Measurements from ENCODE around the gene MC1R.

MC1R gene

GRCh38 chr16:89906140-89907025 is 12.3 kb upstream of the MC1R start:
- TF ChIP-seq, protein P1, sequence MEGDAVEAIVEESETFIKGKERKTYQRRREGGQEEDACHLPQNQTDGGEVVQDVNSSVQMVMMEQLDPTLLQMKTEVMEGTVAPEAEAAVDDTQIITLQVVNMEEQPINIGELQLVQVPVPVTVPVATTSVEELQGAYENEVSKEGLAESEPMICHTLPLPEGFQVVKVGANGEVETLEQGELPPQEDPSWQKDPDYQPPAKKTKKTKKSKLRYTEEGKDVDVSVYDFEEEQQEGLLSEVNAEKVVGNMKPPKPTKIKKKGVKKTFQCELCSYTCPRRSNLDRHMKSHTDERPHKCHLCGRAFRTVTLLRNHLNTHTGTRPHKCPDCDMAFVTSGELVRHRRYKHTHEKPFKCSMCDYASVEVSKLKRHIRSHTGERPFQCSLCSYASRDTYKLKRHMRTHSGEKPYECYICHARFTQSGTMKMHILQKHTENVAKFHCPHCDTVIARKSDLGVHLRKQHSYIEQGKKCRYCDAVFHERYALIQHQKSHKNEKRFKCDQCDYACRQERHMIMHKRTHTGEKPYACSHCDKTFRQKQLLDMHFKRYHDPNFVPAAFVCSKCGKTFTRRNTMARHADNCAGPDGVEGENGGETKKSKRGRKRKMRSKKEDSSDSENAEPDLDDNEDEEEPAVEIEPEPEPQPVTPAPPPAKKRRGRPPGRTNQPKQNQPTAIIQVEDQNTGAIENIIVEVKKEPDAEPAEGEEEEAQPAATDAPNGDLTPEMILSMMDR (conservative IDR thresholded peaks at IDR 0.05) = no peak
- H3K27ac ChIP-seq = no peak overlapping the region

DNA sequence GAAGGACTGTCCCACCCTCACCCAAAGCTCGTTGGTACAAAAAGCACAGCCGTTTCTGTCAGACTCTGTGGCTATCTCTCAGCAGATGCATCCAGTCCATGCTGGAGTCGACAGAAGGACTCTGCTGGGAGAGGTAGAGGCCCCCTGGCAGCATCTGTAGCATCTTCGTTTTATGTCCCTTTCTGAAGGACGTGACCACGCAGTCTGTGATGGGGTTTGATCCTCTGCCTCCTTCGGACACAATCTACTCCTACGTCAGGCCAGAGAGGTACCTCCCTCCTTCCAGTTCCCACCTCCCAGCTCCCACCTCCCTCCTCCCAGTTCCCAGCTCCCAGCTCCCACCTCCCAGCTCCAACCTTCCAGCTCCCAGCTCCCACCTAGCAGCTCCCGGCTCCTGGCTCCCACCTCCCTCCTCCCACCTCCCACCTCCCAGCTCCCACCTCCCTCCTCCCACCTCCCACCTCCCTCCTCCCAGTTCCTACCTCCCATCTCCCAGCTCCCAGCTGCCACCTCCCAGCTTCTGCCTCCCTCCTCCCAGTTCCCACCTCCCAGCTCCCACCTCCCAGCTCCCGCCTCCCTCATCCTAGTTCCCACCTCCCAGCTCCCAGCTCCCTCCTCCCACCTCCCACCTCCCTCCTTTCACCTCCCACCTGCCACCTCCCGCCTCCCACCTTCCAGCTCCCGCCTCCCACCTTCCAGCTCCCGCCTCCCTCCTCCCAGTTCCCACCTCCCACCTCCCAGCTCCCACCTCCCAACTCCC is 11.4 kb upstream of the MC1R start:
- H3K27ac ChIP-seq = no peak overlapping the region
- TF ChIP-seq, protein P1 (conservative IDR thresholded peaks at IDR 0.05) = no peak

- H3K27ac ChIP-seq = no peak overlapping the region
- TF ChIP-seq, protein P1 (conservative IDR thresholded peaks at IDR 0.05) = no peak
Measured at GRCh38 chr16:89908236-89908635, 10.4 kb upstream of the MC1R start.

GRCh38 chr16:89909777-89910716 is 8.6 kb upstream of the MC1R start:
- TF ChIP-seq, protein P1 (conservative IDR thresholded peaks at IDR 0.05) = peak; percentile 67
- H3K27ac ChIP-seq = no peak overlapping the region

DNA sequence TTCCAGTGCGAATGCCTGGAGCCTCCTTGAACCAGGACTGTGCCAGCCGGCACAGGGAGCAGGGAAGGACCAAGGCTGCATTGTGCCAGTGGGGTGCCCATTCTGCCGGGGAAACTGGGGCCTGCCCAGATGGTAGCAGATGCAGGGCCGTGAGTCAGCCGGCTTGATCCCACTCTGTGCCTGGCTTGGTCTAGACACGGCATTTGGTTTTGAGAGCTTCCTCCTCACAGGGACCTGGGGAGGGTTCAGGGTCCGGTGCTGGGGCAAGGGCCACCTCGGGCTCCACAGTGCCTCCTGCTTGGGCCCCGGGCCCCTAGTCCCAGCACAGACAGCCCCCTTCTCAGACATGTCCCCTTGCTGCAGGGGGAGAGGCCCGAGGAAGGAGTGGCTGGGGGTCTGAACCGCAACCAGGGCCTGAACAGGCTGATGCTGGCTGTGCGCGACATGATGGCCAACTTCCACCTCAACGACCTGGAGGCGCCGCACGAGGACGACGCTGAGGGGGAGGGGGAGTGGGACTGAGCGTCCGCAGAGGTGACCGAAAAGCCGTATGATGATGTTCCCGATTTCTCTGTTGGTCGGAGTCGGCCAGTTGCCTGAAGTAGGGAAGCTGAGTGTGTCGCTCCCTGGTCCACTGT is 7.8 kb upstream of the MC1R start:
- H3K27ac ChIP-seq = no peak overlapping the region
- TF ChIP-seq, protein P1 (conservative IDR thresholded peaks at IDR 0.05) = no peak

GRCh38 chr16:89911375-89911774 is 7.3 kb upstream of the MC1R start:
- TF ChIP-seq, protein P1 (conservative IDR thresholded peaks at IDR 0.05) = no peak
- H3K27ac ChIP-seq = no peak overlapping the region
